Measurements from ENCODE around the gene EPRS1.
"Not testable (repeated sequence)": the region's sequence is repeated elsewhere in the genome, so short reads cannot be mapped to it uniquely, and the experiment has no call there.

The EPRS1 gene

GRCh38 chr1:220038640-220039039 lies 7.7 kb downstream of the EPRS1 start:
- no peak for DNase-seq (ENCODE audit: low read depth in 2 of 2)

- DNase-seq (ENCODE audit: low read depth in 2 of 2) = not testable (repeated sequence)
Observed at GRCh38 chr1:220037810-220038209, 8.5 kb downstream of the EPRS1 start.

GRCh38 chr1:220032911-220033310 lies 13.4 kb downstream of the EPRS1 start:
- DNase-seq (ENCODE audit: low read depth in 2 of 2) = no peak

- DNase-seq (ENCODE audit: low read depth in 2 of 2) = no peak
Observed at GRCh38 chr1:220031287-220031686, 15.0 kb downstream of the EPRS1 start.

- DNase-seq (ENCODE audit: low read depth in 2 of 2) = no peak
Observed at GRCh38 chr1:220028346-220028895, 17.9 kb downstream of the EPRS1 start.

GRCh38 chr1:220019071-220019470 lies 27.2 kb downstream of the EPRS1 start:
- DNase-seq (ENCODE audit: low read depth in 2 of 2) = no peak

- no peak for DNase-seq (ENCODE audit: low read depth in 2 of 2)
Observed at GRCh38 chr1:220013497-220013896, 32.8 kb downstream of the EPRS1 start.

GRCh38 chr1:220012259-220012658 lies 34.0 kb downstream of the EPRS1 start:
- DNase-seq (ENCODE audit: low read depth in 2 of 2) = no peak

- DNase-seq (ENCODE audit: low read depth in 2 of 2) = no peak
Observed at GRCh38 chr1:220011620-220012019, 34.7 kb downstream of the EPRS1 start.

- DNase-seq (ENCODE audit: low read depth in 2 of 2) = no peak
Observed at GRCh38 chr1:220007438-220007837, 38.9 kb downstream of the EPRS1 start.

GRCh38 chr1:220005489-220005888 lies 40.8 kb downstream of the EPRS1 start:
- DNase-seq (ENCODE audit: low read depth in 2 of 2) = no peak

- DNase-seq (ENCODE audit: low read depth in 2 of 2) = no peak
Observed at GRCh38 chr1:220003610-220004299, 42.5 kb downstream of the EPRS1 start.

GRCh38 chr1:220003015-220003414 lies 43.3 kb downstream of the EPRS1 start:
- DNase-seq (ENCODE audit: low read depth in 2 of 2) = no peak

GRCh38 chr1:220001095-220001501 lies 45.2 kb downstream of the EPRS1 start:
- DNase-seq (ENCODE audit: low read depth in 2 of 2) = no peak

- no peak for DNase-seq (ENCODE audit: low read depth in 2 of 2)
Observed at GRCh38 chr1:219999821-220000220, 46.5 kb downstream of the EPRS1 start.

Data from stimulated activated CD4-positive, alpha-beta T cell treated with anti-CD3 and anti-CD28 coated beads, Interleukin-15, amount 100 ng/mL, for 48 hours (primary cell).